T-helper 17 cell (primary cell): ENCODE measurements around the gene RIN2. TPM values are rescaled to one million over a fixed set of nuclear protein-coding genes. Genes with fewer than 3 reads are reported as not detected.
"Not testable (repeated sequence)": the region's sequence is repeated elsewhere in the genome, so short reads cannot be mapped to it uniquely, and the experiment has no call there.

Experiments used
- ATAC-seq: fragments of 150-1000 bp; cut with Tn5 transposase; 2 replicates; pipeline ENCODE4 v1.10.0; 2021; ENCODE audit warnings: mild to moderate bottlenecking, moderate library complexity
- DNase-seq, 3 donors: peaks; one replicate each; pipeline versions ENCODE4 v3.0.0 to v3.0.0-alpha.2; 2020 to 2021
- H3K9me3 ChIP-seq: one replicate; pipeline ENCODE4 v1.7.0; 2013; ENCODE audit warnings: low read length, mild to moderate bottlenecking; ENCODE audit not compliant: control insufficient read depth, poor library complexity, severe bottlenecking
- H3K27ac Mint-ChIP-seq: one replicate; pipeline ENCODE4 v1.8.0; 2022; ENCODE audit warnings: mild to moderate bottlenecking, moderate library complexity, mixed read lengths
- H3K27me3 Mint-ChIP-seq: one replicate; pipeline ENCODE4 v1.8.0; 2022; ENCODE audit warnings: mixed read lengths
- H3K36me3 Mint-ChIP-seq: one replicate; pipeline ENCODE4 v1.8.0; 2022; ENCODE audit warnings: low read depth, mixed read lengths
- H3K4me1 Mint-ChIP-seq: one replicate; pipeline ENCODE4 v1.8.0; 2022; ENCODE audit warnings: mild to moderate bottlenecking, mixed read lengths
- H3K4me3 Mint-ChIP-seq: one replicate; pipeline ENCODE4 v1.8.0; 2022; ENCODE audit warnings: mild to moderate bottlenecking, moderate library complexity, mixed read lengths
- total RNA-seq, 4 donors: library from RNA in 2 of 4; stranded (reverse) in 2 of 4; gene quantifications; one replicate each; pipeline ENCODE4 v1.2.3 and lab custom pipeline; 2022 to 2026

Gene RIN2
- total RNA-seq, 2 donors from 2014 or later = 1.0 to 1.2 TPM

DNA sequence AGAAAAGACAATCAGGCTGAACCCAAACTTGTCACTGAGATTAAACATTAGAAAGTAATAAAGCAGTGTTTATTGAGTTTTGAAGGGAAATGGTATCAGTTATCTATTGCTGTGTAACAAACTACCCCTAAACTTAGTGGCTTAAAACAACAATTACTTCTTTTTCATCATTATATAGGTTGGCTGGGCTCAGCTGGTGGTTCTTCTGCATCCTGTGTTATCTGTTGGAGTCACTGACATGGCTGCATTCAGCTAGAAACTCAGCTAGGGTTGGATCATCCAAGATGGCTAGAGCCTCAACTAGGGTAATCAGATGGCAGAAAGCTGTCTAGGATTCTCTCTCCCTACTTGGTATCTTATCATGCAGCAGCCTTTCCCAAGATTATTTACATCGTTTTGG, 12.5 kb upstream of the RIN2 start:
- no peaks in the 10 kb centered on the region for H3K4me1 Mint-ChIP-seq
- no peak overlapping the region for H3K27ac Mint-ChIP-seq
- H3K36me3 Mint-ChIP-seq = no peaks in the 10 kb centered on the region
- ATAC-seq = no peak
- H3K27me3 Mint-ChIP-seq = peaks cover 24% of the 10 kb centered on the region
- no peak overlapping the region for H3K4me3 Mint-ChIP-seq
- DNase-seq = no peak
- no peaks in the 10 kb centered on the region for H3K9me3 ChIP-seq

DNA sequence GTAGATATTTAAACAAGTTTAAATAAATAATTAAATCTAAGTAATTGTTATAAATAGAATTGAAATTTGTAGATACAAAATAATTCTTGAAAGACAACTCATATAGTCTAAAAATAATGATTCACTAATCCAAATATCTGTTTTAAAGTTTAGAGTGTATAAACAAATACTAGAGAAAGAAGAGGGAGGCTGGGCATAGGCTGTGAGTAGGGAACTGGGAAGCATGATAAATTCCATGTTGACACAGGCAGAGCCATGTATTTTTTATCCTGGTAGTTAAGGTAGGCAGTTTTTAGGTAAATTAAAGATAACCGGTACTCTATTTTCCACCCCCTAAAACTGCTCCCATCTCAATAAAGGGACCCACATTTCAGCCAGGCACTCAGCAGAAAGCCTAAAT, 11.7 kb upstream of the RIN2 start:
- no peak overlapping the region for H3K4me3 Mint-ChIP-seq
- H3K27ac Mint-ChIP-seq = no peak overlapping the region
- ATAC-seq = no peak
- DNase-seq = no peak
- no peaks in the 10 kb centered on the region for H3K9me3 ChIP-seq
- H3K4me1 Mint-ChIP-seq = no peaks in the 10 kb centered on the region
- peaks cover 20% of the 10 kb centered on the region for H3K27me3 Mint-ChIP-seq
- H3K36me3 Mint-ChIP-seq = no peaks in the 10 kb centered on the region

GRCh38 chr20:19747903-19748302, 10.2 kb upstream of the RIN2 start:
- Mint-ChIP-seq H3K4me3 (no peak overlapping the region), H3K27me3 (peaks cover 14% of the 10 kb centered on the region), H3K27ac (no peak overlapping the region), H3K36me3 (no peaks in the 10 kb centered on the region), H3K4me1 (no peaks in the 10 kb centered on the region)
- no peaks in the 10 kb centered on the region for H3K9me3 ChIP-seq
- DNase-seq = no peak
- no peak for ATAC-seq

DNA sequence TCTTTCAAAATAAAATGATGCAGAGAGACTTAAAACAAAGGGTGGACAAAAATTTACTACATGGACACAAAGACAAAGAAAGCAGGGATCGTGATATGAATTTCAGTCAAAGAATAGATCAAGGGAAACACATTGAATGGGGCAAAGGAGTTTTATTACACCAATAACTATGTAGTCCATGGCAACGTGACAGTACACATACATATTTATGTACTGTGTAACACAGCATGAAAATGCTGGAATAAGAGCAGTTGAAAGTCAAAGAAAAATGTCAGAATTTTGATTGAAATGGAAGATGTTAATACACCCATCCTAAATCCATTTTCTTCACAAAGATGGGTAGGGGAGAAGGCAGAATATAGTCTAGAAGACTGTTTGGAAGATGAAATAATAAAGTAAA, 9.4 kb upstream of the RIN2 start:
- H3K4me3 Mint-ChIP-seq = no peak overlapping the region
- ATAC-seq = no peak
- peaks cover 14% of the 10 kb centered on the region for H3K27me3 Mint-ChIP-seq
- DNase-seq = no peak
- H3K36me3 Mint-ChIP-seq = no peaks in the 10 kb centered on the region
- no peak overlapping the region for H3K27ac Mint-ChIP-seq
- H3K9me3 ChIP-seq = no peaks in the 10 kb centered on the region
- no peaks in the 10 kb centered on the region for H3K4me1 Mint-ChIP-seq

- Mint-ChIP-seq H3K4me1 (no peaks in the 10 kb centered on the region), H3K27me3 (peaks cover 18% of the 10 kb centered on the region), H3K36me3 (no peaks in the 10 kb centered on the region), H3K4me3 (no peak overlapping the region), H3K27ac (no peak overlapping the region)
- H3K9me3 ChIP-seq = no peaks in the 10 kb centered on the region
- DNase-seq (no peak), ATAC-seq (no peak)
Measured at GRCh38 chr20:19749618-19750071, 8.4 kb upstream of the RIN2 start.

DNA sequence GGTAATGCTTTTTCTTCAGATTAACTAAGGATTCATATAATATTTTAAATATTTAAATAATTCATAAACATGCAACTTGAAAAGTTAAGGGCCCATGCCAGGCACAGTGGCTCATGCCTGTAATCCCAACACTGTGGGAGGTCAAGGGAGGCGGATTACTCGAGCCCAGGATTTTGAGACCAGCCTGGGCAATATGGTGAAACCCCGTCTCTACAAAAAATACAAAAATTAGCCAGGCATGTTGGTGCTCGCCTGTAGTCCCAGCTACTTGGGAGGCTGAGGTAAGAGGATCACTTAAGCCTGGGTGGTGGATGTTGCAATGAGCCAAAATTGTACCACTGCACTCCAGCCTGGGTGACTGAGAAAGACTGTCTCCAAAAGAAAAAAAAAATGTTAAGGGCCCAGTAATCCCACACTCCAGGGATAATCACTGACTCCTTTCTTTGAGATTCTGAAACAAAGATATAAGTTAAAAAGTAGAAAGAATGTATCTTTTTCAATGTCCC, 7.9 kb upstream of the RIN2 start:
- DNase-seq (no peak), ATAC-seq (no peak)
- Mint-ChIP-seq H3K4me1 (no peaks in the 10 kb centered on the region), H3K4me3 (no peak overlapping the region), H3K36me3 (no peaks in the 10 kb centered on the region), H3K27ac (no peak overlapping the region), H3K27me3 (peaks cover 18% of the 10 kb centered on the region)
- no peaks in the 10 kb centered on the region for H3K9me3 ChIP-seq

DNA sequence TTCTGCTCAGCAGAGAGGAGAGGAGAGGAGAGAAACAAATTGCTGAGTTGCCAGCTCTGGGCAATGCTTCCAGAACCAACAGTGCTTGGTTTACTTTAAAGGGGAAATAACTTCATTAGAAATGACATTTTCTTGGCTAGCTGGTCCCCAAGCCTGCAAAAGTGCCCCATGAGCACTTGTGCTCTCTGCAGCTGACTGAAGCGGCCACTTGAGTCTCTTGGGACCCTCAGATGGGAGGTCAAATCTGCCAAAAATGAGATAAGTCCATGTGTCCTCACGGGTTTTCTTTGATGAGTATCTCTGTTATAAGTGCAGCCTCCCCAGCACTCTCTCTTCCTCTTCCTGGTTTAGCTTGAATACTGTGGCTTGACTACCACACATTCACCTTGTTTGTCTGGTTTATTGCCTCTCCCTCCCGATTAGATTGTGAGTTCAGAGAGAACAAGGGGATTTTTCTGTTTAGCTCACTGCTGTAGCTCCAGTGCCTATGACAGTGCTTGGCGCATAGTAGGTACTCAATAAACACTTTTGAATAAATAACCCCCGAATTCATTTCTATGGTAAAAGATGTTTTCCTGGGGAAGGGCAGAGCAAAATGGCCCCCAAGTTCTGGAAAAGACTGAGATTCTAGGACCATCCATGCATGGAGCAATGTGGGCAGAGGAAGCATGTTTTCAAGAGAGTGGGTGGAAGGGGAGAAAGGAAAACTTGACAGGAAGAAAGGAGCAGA, 7.0 kb upstream of the RIN2 start:
- H3K36me3 Mint-ChIP-seq = no peaks in the 10 kb centered on the region

DNA sequence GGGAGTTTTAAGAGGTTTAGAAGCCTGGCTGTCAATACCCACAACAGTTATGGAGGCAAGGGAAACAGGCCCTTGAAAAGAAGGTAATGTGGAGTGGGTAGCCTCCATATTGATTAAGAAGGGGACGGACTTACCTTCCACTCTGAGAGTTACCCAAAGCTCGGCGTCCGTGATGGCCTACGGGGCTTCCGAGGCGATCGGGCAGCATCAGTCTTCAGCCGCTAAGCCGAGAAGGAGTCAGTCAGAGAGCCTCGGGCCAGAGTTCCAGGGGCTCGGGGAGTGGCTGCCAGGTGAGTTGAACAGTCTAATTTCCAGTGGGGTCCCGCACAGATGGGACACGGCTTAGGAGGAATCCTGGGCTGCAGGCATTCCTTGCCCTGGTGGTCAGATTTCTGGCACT, 3.9 kb upstream of the RIN2 start:
- H3K27me3 Mint-ChIP-seq = peaks cover 41% of the 10 kb centered on the region
- H3K36me3 Mint-ChIP-seq, ATAC-seq, H3K9me3 ChIP-seq, DNase-seq, H3K27ac Mint-ChIP-seq, H3K4me1 Mint-ChIP-seq, H3K4me3 Mint-ChIP-seq: not testable (repeated sequence)

More for the DNA sequence above, 7.0 kb upstream of the RIN2 start:
- Mint-ChIP-seq H3K27me3 (peaks cover 20% of the 10 kb centered on the region), H3K27ac (no peak overlapping the region), H3K4me3 (no peak overlapping the region), H3K4me1 (no peaks in the 10 kb centered on the region)
- ATAC-seq (no peak), DNase-seq (no peak)
- H3K9me3 ChIP-seq = no peaks in the 10 kb centered on the region

DNA sequence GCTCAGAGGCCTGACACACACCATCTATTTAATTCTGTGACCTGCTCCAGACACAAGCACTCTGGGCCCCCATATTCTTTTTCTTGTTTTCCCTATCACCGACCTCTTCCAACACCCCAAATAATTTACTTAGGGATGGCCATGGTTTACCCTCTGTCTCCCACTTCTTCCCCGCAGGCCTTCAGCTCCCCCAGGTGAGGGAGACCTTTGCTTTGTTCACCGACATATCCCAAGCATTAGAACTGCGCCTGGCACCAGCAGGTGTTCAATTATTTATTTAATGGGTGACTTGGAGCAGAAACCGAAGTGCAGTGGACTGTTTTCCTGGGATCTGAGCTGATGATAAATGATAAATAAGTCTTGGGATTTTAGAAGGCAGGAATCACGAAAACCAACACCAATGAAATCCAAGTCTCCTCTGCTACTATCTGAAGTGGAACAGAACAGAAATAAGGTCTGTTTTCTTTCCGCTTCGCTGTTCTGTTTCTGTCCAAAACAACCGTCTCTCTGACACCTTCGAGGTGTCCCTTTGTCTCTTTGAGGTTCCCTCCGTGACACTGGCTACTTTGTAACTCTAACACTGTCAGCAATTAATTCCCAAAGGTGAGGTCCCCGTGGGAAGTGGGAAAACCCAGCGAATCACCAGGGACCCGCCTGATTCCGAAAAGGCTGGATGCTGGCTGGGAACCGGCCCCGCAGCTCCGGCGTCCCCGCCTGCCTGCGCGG, 1.1 kb upstream of the RIN2 start:
- Mint-ChIP-seq H3K4me1 (peaks cover 3% of the 10 kb centered on the region), H3K27ac (no peak overlapping the region), H3K27me3 (peaks cover 52% of the 10 kb centered on the region), H3K36me3 (no peaks in the 10 kb centered on the region), H3K4me3 (peak overlapping the region; percentile 39)
- DNase-seq (no peak), ATAC-seq (no peak)
- H3K9me3 ChIP-seq = no peaks in the 10 kb centered on the region

GRCh38 chr20:19757487-19758132, 448 bp upstream of the RIN2 start:
- peak; percentile 20 for ATAC-seq

GRCh38 chr20:19758501-19759331, 658 bp downstream of the RIN2 start:
- H3K36me3 Mint-ChIP-seq = no peaks in the 10 kb centered on the region
- peak overlapping the region; percentile 55 for H3K4me3 Mint-ChIP-seq
- H3K27me3 Mint-ChIP-seq = peaks cover 57% of the 10 kb centered on the region
- peaks cover 3% of the 10 kb centered on the region for H3K4me1 Mint-ChIP-seq
- H3K9me3 ChIP-seq = no peaks in the 10 kb centered on the region
- no peak for DNase-seq
- no peak for ATAC-seq
- H3K27ac Mint-ChIP-seq = no peak overlapping the region

More at GRCh38 chr20:19757487-19758132, 448 bp upstream of the RIN2 start:
- peaks cover 3% of the 10 kb centered on the region for H3K4me1 Mint-ChIP-seq
- H3K4me3 Mint-ChIP-seq = peak overlapping the region; percentile 84
- peaks cover 57% of the 10 kb centered on the region for H3K27me3 Mint-ChIP-seq
- H3K27ac Mint-ChIP-seq = no peak overlapping the region
- no peaks in the 10 kb centered on the region for H3K36me3 Mint-ChIP-seq
- no peak for DNase-seq
- H3K9me3 ChIP-seq = no peaks in the 10 kb centered on the region

GRCh38 chr20:19760371-19760721, 2.3 kb downstream of the RIN2 start:
- no peak for DNase-seq
- no peaks in the 10 kb centered on the region for H3K9me3 ChIP-seq

DNA sequence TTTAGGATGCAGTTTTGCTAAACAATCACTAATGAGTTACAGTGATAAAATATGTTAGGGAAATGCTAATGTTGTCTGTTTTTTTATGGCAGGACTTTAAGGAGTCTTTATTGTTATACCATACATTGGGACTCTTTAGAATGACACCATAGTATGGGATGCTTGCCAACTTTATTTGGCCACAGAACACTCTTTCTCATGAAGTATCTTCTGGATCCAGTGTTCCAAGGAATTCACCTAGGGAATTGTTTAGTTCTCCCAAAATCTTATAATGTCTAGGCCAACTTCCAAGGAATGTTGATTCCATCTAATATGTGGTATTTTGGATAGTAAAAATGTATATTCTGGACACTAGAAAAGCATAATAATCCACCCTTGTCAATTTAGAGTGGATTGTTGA, 3.3 kb downstream of the RIN2 start:
- H3K27ac Mint-ChIP-seq = no peak overlapping the region
- H3K4me1 Mint-ChIP-seq = peaks cover 3% of the 10 kb centered on the region

More at GRCh38 chr20:19760371-19760721, 2.3 kb downstream of the RIN2 start:
- H3K27me3 Mint-ChIP-seq = peaks cover 48% of the 10 kb centered on the region
- ATAC-seq = no peak
- peaks cover 3% of the 10 kb centered on the region for H3K4me1 Mint-ChIP-seq
- H3K4me3 Mint-ChIP-seq = no peak overlapping the region
- no peak overlapping the region for H3K27ac Mint-ChIP-seq
- H3K36me3 Mint-ChIP-seq = no peaks in the 10 kb centered on the region

More for the DNA sequence above, 3.3 kb downstream of the RIN2 start:
- DNase-seq = no peak
- no peaks in the 10 kb centered on the region for H3K9me3 ChIP-seq
- no peak for ATAC-seq
- H3K36me3 Mint-ChIP-seq = no peaks in the 10 kb centered on the region
- no peak overlapping the region for H3K4me3 Mint-ChIP-seq
- peaks cover 51% of the 10 kb centered on the region for H3K27me3 Mint-ChIP-seq
